HEK293 (cell line): ENCODE data around the gene PLA2G4D.

Source experiments
- CTCF ChIA-PET: fragments of 350-600 bp; formaldehyde crosslinking; extraction: SDS; loops from one replicate; lab custom pipeline; 2021; ENCODE audit warnings: antibody characterized with exemption; lab: Yijun Ruan, JAX
- POLR2A ChIA-PET: fragments of 300-600 bp; formaldehyde crosslinking; extraction: SDS; loops from one replicate; lab custom pipeline; 2020; ENCODE audit warnings: antibody characterized with exemption, inconsistent platforms; lab: Yijun Ruan, JAX
- H3K27ac ChIP-seq: fragments of 200-500 bp; sonication (Bioruptor generic); 2 replicates; pipeline ENCODE4 v1.5.1; 2014; ENCODE audit warnings: low read depth, low read length, control low read depth, inconsistent platforms; ENCODE audit errors: extremely low read depth
- H3K36me3 ChIP-seq, 2 experiments: fragments of 200-500 bp in 1 of 2; sonication (Bioruptor generic) in 1 of 2; 1 replicate in 1 of 2; 2 replicates in 1 of 2; pipeline ENCODE4 v1.5.1; 2014 to 2017; ENCODE audit warnings: inconsistent platforms in 2 of 2, low read length in 2 of 2; ENCODE audit not compliant: control insufficient read depth in 2 of 2, insufficient read depth in 1 of 2
- H3K4me1 ChIP-seq: fragments of 200-500 bp; sonication (Bioruptor generic); 2 replicates; pipeline ENCODE4 v1.5.1; 2014; ENCODE audit warnings: mild to moderate bottlenecking, low read length, inconsistent platforms; ENCODE audit not compliant: control insufficient read depth, insufficient read depth
- H3K4me3 ChIP-seq: 2 replicates; pipeline ENCODE4 v1.5.1; 2011; ENCODE audit warnings: low read depth, mild to moderate bottlenecking, control low read depth, low read length, moderate library complexity
- H3K9me3 ChIP-seq: fragments of 200-500 bp; sonication (Bioruptor generic); 2 replicates; pipeline ENCODE4 v1.5.1; 2014; ENCODE audit warnings: low read depth, low read length, inconsistent platforms; ENCODE audit not compliant: control insufficient read depth, insufficient read depth
- ATF2 ChIP-seq: fragments of 450-650 bp; formaldehyde crosslinking; IDR thresholded peaks from 2 replicates; pipeline ENCODE4 v1.5.1; 2016; ENCODE audit warnings: missing biosample characterization, missing genetic modification characterization, low read depth
- GLIS2 ChIP-seq: fragments of 450-650 bp; formaldehyde crosslinking; IDR thresholded peaks from 2 replicates; pipeline ENCODE4 v1.5.1; 2016; ENCODE audit warnings: missing biosample characterization, missing genetic modification characterization
- HOXA7 ChIP-seq: sonication (generic); formaldehyde crosslinking; IDR thresholded peaks from 2 replicates; pipeline ENCODE4 v1.8.1; 2022; ENCODE audit warnings: missing genetic modification reagents, borderline replicate concordance
- KLF7 ChIP-seq: fragments of 450-650 bp; formaldehyde crosslinking; IDR thresholded peaks from 2 replicates; pipeline ENCODE4 v1.5.1; 2016; ENCODE audit warnings: missing biosample characterization, missing genetic modification characterization, borderline replicate concordance
- KLF9 ChIP-seq: fragments of 450-650 bp; formaldehyde crosslinking; IDR thresholded peaks from 2 replicates; pipeline ENCODE4 v1.5.1; 2016; ENCODE audit warnings: missing biosample characterization, missing genetic modification characterization, low read depth
- SALL2 ChIP-seq: fragments of 450-650 bp; formaldehyde crosslinking; IDR thresholded peaks from 2 replicates; pipeline ENCODE4 v1.5.0; 2017; ENCODE audit warnings: missing biosample characterization, mild to moderate bottlenecking, missing genetic modification characterization, borderline replicate concordance
- SP2 ChIP-seq: fragments of 450-650 bp; formaldehyde crosslinking; IDR thresholded peaks from 2 replicates; pipeline ENCODE4 v1.5.1; 2016; ENCODE audit warnings: missing biosample characterization, missing genetic modification characterization
- SP7 ChIP-seq: fragments of 450-650 bp; formaldehyde crosslinking; IDR thresholded peaks from 2 replicates; pipeline ENCODE4 v1.5.1; 2016; ENCODE audit warnings: missing biosample characterization, missing genetic modification characterization
- ZBTB20 ChIP-seq: fragments of 450-650 bp; formaldehyde crosslinking; IDR thresholded peaks from 2 replicates; pipeline ENCODE4 v1.5.1; 2016; ENCODE audit warnings: missing biosample characterization, missing genetic modification characterization
- ZNF112 ChIP-seq: fragments of 450-650 bp; formaldehyde crosslinking; IDR thresholded peaks from 2 replicates; pipeline ENCODE4 v1.5.0; 2017; ENCODE audit warnings: missing biosample characterization, missing genetic modification characterization
- ZNF121 ChIP-seq: fragments of 450-650 bp; formaldehyde crosslinking; IDR thresholded peaks from 2 replicates; pipeline ENCODE4 v1.5.1; 2016; ENCODE audit warnings: missing biosample characterization, missing genetic modification characterization
- ZNF140 ChIP-seq: fragments of 450-650 bp; formaldehyde crosslinking; IDR thresholded peaks from 2 replicates; pipeline ENCODE4 v1.5.1; 2016; ENCODE audit warnings: missing biosample characterization, missing genetic modification characterization
- ZNF223 ChIP-seq: fragments of 450-650 bp; formaldehyde crosslinking; IDR thresholded peaks from 2 replicates; pipeline ENCODE4 v1.5.1; 2016; ENCODE audit warnings: missing biosample characterization, missing genetic modification characterization
- ZNF48 ChIP-seq: fragments of 450-650 bp; formaldehyde crosslinking; IDR thresholded peaks from 2 replicates; pipeline ENCODE4 v1.5.1; 2016; ENCODE audit warnings: missing biosample characterization, missing genetic modification characterization
- ZNF549 ChIP-seq: fragments of 450-650 bp; IDR thresholded peaks from 2 replicates; pipeline ENCODE4 v1.5.1; 2018; ENCODE audit warnings: missing biosample characterization, missing genetic modification characterization, mild to moderate bottlenecking, inconsistent platforms, moderate library complexity
- ZNF555 ChIP-seq: fragments of 450-650 bp; formaldehyde crosslinking; conservative IDR thresholded peaks from 2 replicates; pipeline ENCODE4 v1.5.1; 2017; ENCODE audit warnings: missing biosample characterization, mild to moderate bottlenecking, missing genetic modification characterization, inconsistent platforms
- ZNF621 ChIP-seq: fragments of 450-650 bp; formaldehyde crosslinking; IDR thresholded peaks from 2 replicates; pipeline ENCODE4 v1.5.1; 2017; ENCODE audit warnings: missing biosample characterization, missing genetic modification characterization
- ZNF626 ChIP-seq: fragments of 450-650 bp; sonication (Bioruptor Pico); formaldehyde crosslinking; IDR thresholded peaks from 2 replicates; pipeline ENCODE4 v1.5.1; 2018; ENCODE audit warnings: missing biosample characterization, missing genetic modification characterization, inconsistent platforms
- ZNF768 ChIP-seq: fragments of 450-650 bp; formaldehyde crosslinking; IDR thresholded peaks from 2 replicates; pipeline ENCODE4 v1.5.1; 2018; ENCODE audit warnings: missing biosample characterization, mild to moderate bottlenecking, missing genetic modification characterization
- TF ChIP-seq, protein P1 (sequence below): fragments of 450-650 bp; formaldehyde crosslinking; IDR thresholded peaks from 2 replicates; pipeline ENCODE4 v1.5.1; 2016; ENCODE audit warnings: missing biosample characterization, missing genetic modification characterization
- TF ChIP-seq, protein P2 (sequence below): fragments of 450-650 bp; formaldehyde crosslinking; IDR thresholded peaks from 2 replicates; pipeline ENCODE4 v1.5.1; 2017; ENCODE audit warnings: missing biosample characterization, missing genetic modification characterization

PLA2G4D gene

GRCh38 chr15:42032376-42033213 is 61.8 kb downstream of the PLA2G4D start (continued):
- TF ChIP-seq, protein P1, sequence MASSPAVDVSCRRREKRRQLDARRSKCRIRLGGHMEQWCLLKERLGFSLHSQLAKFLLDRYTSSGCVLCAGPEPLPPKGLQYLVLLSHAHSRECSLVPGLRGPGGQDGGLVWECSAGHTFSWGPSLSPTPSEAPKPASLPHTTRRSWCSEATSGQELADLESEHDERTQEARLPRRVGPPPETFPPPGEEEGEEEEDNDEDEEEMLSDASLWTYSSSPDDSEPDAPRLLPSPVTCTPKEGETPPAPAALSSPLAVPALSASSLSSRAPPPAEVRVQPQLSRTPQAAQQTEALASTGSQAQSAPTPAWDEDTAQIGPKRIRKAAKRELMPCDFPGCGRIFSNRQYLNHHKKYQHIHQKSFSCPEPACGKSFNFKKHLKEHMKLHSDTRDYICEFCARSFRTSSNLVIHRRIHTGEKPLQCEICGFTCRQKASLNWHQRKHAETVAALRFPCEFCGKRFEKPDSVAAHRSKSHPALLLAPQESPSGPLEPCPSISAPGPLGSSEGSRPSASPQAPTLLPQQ (tag by site-specific recombination) = no peak
- TF ChIP-seq ZNF48 (tag by site-specific recombination) (no peak), SP2 (tag by site-specific recombination) (no peak), HOXA7 (CRISPR knock-in tag) (no peak), ZNF621 (no peak), ZNF768 (tag by site-specific recombination) (no peak), SP7 (tag by site-specific recombination) (no peak), ZNF112 (tag by site-specific recombination) (no peak)
- TF ChIP-seq, protein P2, sequence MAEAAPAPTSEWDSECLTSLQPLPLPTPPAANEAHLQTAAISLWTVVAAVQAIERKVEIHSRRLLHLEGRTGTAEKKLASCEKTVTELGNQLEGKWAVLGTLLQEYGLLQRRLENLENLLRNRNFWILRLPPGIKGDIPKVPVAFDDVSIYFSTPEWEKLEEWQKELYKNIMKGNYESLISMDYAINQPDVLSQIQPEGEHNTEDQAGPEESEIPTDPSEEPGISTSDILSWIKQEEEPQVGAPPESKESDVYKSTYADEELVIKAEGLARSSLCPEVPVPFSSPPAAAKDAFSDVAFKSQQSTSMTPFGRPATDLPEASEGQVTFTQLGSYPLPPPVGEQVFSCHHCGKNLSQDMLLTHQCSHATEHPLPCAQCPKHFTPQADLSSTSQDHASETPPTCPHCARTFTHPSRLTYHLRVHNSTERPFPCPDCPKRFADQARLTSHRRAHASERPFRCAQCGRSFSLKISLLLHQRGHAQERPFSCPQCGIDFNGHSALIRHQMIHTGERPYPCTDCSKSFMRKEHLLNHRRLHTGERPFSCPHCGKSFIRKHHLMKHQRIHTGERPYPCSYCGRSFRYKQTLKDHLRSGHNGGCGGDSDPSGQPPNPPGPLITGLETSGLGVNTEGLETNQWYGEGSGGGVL (tag by site-specific recombination) = no peak

GRCh38 chr15:42031198-42031915 is 63.0 kb downstream of the PLA2G4D start:
- no peaks in the 10 kb centered on the region for H3K9me3 ChIP-seq
- POLR2A ChIA-PET = no interaction called here
- H3K36me3 ChIP-seq = no peaks in the 10 kb centered on the region
- no peak overlapping the region for H3K27ac ChIP-seq
- no peak overlapping the region for H3K4me3 ChIP-seq
- no peaks in the 10 kb centered on the region for H3K4me1 ChIP-seq
- CTCF ChIA-PET = no interaction called here
- no peak for TF ChIP-seq ZNF121 (tag by site-specific recombination)
- TF ChIP-seq SALL2 (tag by site-specific recombination) = no peak
- no peak for TF ChIP-seq ZNF555 (tag by site-specific recombination)
- no peak for TF ChIP-seq ZNF140
- TF ChIP-seq ZNF549 (tag by site-specific recombination) = no peak
- TF ChIP-seq ZNF626 = no peak
- no peak for TF ChIP-seq GLIS2 (tag by site-specific recombination)

DNA sequence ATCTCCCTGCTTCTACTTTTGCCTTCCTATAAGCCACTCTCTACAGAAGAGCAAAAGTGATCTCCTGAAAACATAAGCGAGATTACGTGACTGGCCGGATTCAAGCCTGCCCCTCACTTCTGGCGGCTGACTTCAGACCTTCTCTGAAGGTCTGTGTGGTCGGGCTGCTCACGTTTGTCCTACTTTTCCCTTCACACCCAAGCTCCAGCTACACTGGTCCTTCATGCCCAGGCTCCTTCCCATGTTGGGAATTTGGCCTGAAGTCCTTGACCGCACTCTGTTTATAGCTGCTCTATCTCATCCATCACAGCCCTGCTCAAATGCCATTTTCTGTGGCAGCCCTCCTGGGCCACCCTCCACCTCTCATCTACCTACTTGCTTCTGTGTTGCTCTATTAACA is 66.8 kb downstream of the PLA2G4D start:
- TF ChIP-seq ZBTB20 (tag by site-specific recombination) (no peak), KLF7 (tag by site-specific recombination) (no peak), ZNF223 (tag by site-specific recombination) (no peak), ATF2 (tag by site-specific recombination) (no peak), KLF9 (tag by site-specific recombination) (no peak)
- H3K4me3 ChIP-seq = no peak overlapping the region
- ChIA-PET CTCF (interaction anchor here (1.0 to 1.4 kb wide), 2 partner anchors 32 to 110 kb away, joined by 3 to 4 read pairs; no protein-coding TSS in a partner anchor), POLR2A (no interaction called here)
- no peaks in the 10 kb centered on the region for H3K36me3 ChIP-seq
- no peaks in the 10 kb centered on the region for H3K4me1 ChIP-seq
- H3K27ac ChIP-seq = no peak overlapping the region
- no peaks in the 10 kb centered on the region for H3K9me3 ChIP-seq
